Natural killer cell (primary cell): ENCODE measurements around the gene CNP. TPM values are rescaled to one million over a fixed set of nuclear protein-coding genes. Genes with fewer than 3 reads are reported as not detected.
"Not testable (repeated sequence)": the region's sequence is repeated elsewhere in the genome, so short reads cannot be mapped to it uniquely, and the experiment has no call there.

Source experiments
- ATAC-seq, 3 donors: fragments of 150-1000 bp in 2 of 3; fragments of 200-7000 bp in 1 of 3; cut with Tn5 transposase; 1 replicate in 1 of 3; 2 replicates in 2 of 3; pipeline ENCODE4 v1.10.0; 2021; ENCODE audit warnings: mild to moderate bottlenecking in 2 of 3, moderate library complexity in 2 of 3
- DNase-seq, 2 donors: peaks; one replicate each; pipeline versions ENCODE4 v3.0.0 to v3.0.0-alpha.2; 2013 to 2021; ENCODE audit warnings: mixed read lengths in 1 of 2
- H3K27ac ChIP-seq: one replicate; pipeline ENCODE4 v1.5.1; 2013; ENCODE audit warnings: mild to moderate bottlenecking, low read length
- H3K27me3 ChIP-seq: one replicate; pipeline ENCODE4 v1.6.1; 2013; ENCODE audit warnings: low read length; ENCODE audit not compliant: control insufficient read depth, insufficient read depth
- H3K36me3 ChIP-seq: one replicate; pipeline ENCODE4 v1.6.1; 2013; ENCODE audit warnings: low read length; ENCODE audit not compliant: control insufficient read depth, insufficient read depth
- H3K4me1 ChIP-seq: one replicate; pipeline ENCODE4 v1.6.1; 2013; ENCODE audit warnings: low read length; ENCODE audit not compliant: control insufficient read depth, insufficient read depth
- H3K4me3 ChIP-seq: one replicate; pipeline ENCODE4 v1.5.1; 2013; ENCODE audit warnings: low read length
- H3K9me3 ChIP-seq: one replicate; pipeline ENCODE4 v1.6.1; 2013; ENCODE audit warnings: low read length; ENCODE audit not compliant: control insufficient read depth, insufficient read depth
- H3K27ac Mint-ChIP-seq, 2 donors: one replicate each; pipeline ENCODE4 v1.8.0; 2022; ENCODE audit warnings: mild to moderate bottlenecking in 2 of 2, mixed read lengths in 2 of 2, moderate library complexity in 1 of 2
- H3K27me3 Mint-ChIP-seq, 2 donors: one replicate each; pipeline ENCODE4 v1.8.0; 2022; ENCODE audit warnings: low read depth in 2 of 2, mixed read lengths in 2 of 2
- H3K36me3 Mint-ChIP-seq: one replicate; pipeline ENCODE4 v1.8.0; 2022; ENCODE audit warnings: mixed read lengths
- H3K4me1 Mint-ChIP-seq, 2 donors: one replicate each; pipeline ENCODE4 v1.8.0; 2022; ENCODE audit warnings: mixed read lengths in 2 of 2
- H3K4me3 Mint-ChIP-seq: one replicate; pipeline ENCODE4 v1.8.0; 2022; ENCODE audit warnings: mild to moderate bottlenecking, moderate library complexity, mixed read lengths
- H3K9me3 Mint-ChIP-seq, 2 donors: one replicate each; pipeline ENCODE4 v1.8.0; 2022; ENCODE audit warnings: mixed read lengths in 2 of 2
- WGBS: methylation state at CpG from one replicate; pipeline ENCODE4 v1.1.7; 2013; ENCODE audit warnings: missing lambda C conversion rate; ENCODE audit not compliant: insufficient coverage; 5-methylcytosine and 5-hydroxymethylcytosine counted together
- intact Hi-C: fragments of 100-400 bp; cut with micrococcal nuclease; formaldehyde crosslinking; loops from one replicate; pipeline ENCODE4 v1.14.2; 2022
- total RNA-seq, 4 donors: library from RNA; stranded (reverse); fragments of 120-200 nt in 1 of 4; gene quantifications; one replicate each; pipeline versions ENCODE4 v1.2.3 to v1.2.4, GENCODE V29; 2013 to 2022
- TF ChIP-seq, protein P1 (sequence below): fragments of 200-600 bp; IDR thresholded peaks from one replicate; pipeline ENCODE4 v1.8.0; 2022; ENCODE audit warnings: antibody characterized with exemption

CNP gene
- total RNA-seq, 3 donors from 2014 or later (not counting 1 experiment from before 2014, with no cell fraction given): 32.4 to 44.8 (median 38.2) TPM

DNA sequence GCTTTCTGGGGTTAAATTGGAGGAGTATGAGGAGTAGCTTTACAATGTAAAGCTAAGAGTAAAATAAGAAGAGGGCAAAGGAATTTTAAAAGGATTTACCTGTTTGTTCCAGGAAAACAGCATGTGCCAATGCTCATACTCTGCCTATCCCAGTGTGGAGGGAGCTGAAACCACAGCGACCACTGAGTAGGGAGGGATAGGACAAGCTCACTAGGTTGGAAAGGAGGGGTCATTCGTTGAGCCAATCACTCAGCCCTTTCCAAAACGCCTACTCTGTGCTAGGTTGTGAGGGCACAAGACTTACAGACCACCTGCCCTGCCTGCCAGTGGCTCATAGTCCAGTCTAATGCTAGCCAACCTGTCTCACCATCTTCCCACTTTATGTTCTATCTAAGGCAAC lies 51.7 kb downstream of the CNP start:
- Mint-ChIP-seq H3K4me3 (peak overlapping the region; percentile 99), H3K36me3 (no peaks in the 10 kb centered on the region), H3K4me1 (peaks cover 73 to 74% of the 10 kb centered on the region in 2 donors), H3K9me3 (peaks cover 0 to 2% of the 10 kb centered on the region in 2 donors), H3K27me3 (no peaks in the 10 kb centered on the region), H3K27ac (peak overlapping the region; percentile 96 to 99)
- Histone ChIP-seq H3K36me3 (peaks cover 9% of the 10 kb centered on the region), H3K27ac (no peak overlapping the region), H3K9me3 (no peaks in the 10 kb centered on the region), H3K4me1 (peaks cover 46% of the 10 kb centered on the region), H3K4me3 (no peak overlapping the region), H3K27me3 (no peaks in the 10 kb centered on the region)
- TF ChIP-seq, protein P1, sequence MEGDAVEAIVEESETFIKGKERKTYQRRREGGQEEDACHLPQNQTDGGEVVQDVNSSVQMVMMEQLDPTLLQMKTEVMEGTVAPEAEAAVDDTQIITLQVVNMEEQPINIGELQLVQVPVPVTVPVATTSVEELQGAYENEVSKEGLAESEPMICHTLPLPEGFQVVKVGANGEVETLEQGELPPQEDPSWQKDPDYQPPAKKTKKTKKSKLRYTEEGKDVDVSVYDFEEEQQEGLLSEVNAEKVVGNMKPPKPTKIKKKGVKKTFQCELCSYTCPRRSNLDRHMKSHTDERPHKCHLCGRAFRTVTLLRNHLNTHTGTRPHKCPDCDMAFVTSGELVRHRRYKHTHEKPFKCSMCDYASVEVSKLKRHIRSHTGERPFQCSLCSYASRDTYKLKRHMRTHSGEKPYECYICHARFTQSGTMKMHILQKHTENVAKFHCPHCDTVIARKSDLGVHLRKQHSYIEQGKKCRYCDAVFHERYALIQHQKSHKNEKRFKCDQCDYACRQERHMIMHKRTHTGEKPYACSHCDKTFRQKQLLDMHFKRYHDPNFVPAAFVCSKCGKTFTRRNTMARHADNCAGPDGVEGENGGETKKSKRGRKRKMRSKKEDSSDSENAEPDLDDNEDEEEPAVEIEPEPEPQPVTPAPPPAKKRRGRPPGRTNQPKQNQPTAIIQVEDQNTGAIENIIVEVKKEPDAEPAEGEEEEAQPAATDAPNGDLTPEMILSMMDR: no peak
- ATAC-seq (no peak), DNase-seq (no peak)
- intact Hi-C loops: no loop called here
- 82% methylated on average over 3 of the region's 3 CpGs for WGBS

DNA sequence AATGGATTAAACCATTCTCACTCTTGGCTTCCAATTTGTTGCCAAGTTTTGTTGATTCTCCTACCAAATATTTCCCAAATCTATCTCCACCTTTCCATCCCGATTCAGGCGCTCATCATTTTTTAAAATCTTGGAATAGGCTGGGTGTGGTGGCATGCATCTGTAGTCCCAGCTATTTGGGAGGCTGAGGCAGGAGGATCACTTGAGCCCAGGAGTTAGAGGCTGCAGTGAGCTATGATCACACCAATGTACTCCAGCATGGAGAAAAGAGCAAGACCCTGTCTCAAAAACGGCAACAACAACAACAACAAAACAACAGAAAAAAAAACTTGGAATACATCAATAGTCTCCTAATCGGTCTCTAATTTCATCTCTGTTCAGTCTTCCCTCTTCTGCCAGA lies 52.4 kb downstream of the CNP start:
- H3K4me1 Mint-ChIP-seq: peaks cover 69 to 70% of the 10 kb centered on the region in 2 donors
- intact Hi-C loops: no loop called here

DNA sequence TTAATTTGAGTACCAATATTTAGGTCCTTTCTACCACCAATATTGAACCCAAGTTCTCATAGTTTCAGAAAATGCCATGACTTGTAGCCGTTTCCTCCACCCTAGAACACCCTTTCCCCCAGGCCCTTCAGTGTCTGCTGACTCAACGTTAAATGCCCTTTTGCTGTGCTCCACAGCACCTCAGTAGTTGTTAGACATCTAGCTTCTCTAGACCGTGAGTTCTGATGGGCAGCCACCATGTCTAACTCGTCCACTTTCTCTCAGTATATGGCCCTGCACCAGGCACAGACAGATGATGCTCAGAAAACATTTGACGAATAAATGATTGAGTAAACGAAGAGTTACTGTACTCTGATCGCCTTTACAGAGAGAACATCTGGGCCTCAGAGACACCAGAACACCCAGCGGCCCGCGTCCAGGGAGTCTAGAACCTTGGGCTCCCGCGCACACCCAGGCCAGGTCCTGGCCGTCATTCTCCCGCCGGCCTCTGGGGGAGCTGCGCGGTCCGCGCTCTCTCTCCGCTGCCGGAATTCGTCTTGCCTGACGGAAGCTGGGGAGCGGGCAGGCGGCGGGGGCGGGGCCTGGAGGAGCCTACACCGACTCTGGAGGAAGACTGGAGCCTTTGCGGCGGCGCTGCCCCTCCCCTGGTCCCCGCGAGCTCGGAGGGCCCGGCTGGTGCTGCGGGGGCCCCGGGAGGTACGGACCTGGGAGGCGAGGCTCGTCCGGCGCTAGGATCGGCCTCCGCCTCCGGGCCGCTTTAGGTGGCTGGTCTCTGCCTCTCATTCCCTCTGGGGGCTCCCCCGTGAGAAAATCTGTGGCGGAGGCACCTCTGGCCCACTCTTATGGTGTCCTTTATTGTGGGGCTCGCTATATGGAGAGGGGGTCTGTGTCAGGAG lies 53.2 kb downstream of the CNP start, which contains the start of gene NKIRAS2:
Gene NKIRAS2, plus strand, starts transcription at position 582 of the 896 bp plus-strand sequence. CDS start 1,488 bp downstream, outside the sequence.
- DNase-seq (peak; percentile 84 to 94), ATAC-seq (peak; percentile 75 to 91 (median 79))
- Histone ChIP-seq H3K27ac (peak within 1 kb of the TSS; percentile 65), H3K4me1 (peaks cover 59% of the 10 kb centered on the region), H3K36me3 (peaks cover 18% of the 10 kb centered on the region), H3K27me3 (no peaks in the 10 kb centered on the region), H3K4me3 (peak within 1 kb of the TSS; percentile 83), H3K9me3 (no peaks in the 10 kb centered on the region)
- Mint-ChIP-seq H3K4me3 (peak within 1 kb of the TSS; percentile 99), H3K9me3 (peaks cover 0 to 2% of the 10 kb centered on the region in 2 donors), H3K27ac (peak within 1 kb of the TSS; percentile 96 to 99), H3K4me1 (peaks cover 70 to 72% of the 10 kb centered on the region in 2 donors), H3K27me3 (no peaks in the 10 kb centered on the region), H3K36me3 (no peaks in the 10 kb centered on the region)
- intact Hi-C loops: no loop called here
- TF ChIP-seq, protein P1: peak; percentile 92
- 8% methylated on average over 49 of the region's 49 CpGs for WGBS

More for the DNA sequence above, 52.4 kb downstream of the CNP start:
- H3K9me3 Mint-ChIP-seq: peaks cover 0 to 2% of the 10 kb centered on the region in 2 donors
- TF ChIP-seq, protein P1: no peak
- WGBS: 92% methylated on average over 4 of the region's 4 CpGs
- Histone ChIP-seq H3K27ac (no peak overlapping the region), H3K4me1 (peaks cover 52% of the 10 kb centered on the region), H3K9me3 (no peaks in the 10 kb centered on the region), H3K4me3 (no peak overlapping the region), H3K27me3 (no peaks in the 10 kb centered on the region), H3K36me3 (peaks cover 15% of the 10 kb centered on the region)
- H3K36me3 Mint-ChIP-seq: no peaks in the 10 kb centered on the region
- ATAC-seq: no peak
- H3K27ac Mint-ChIP-seq: peak overlapping the region; percentile 96 to 99
- DNase-seq: no peak
- H3K4me3 Mint-ChIP-seq: peak overlapping the region; percentile 99
- no peaks in the 10 kb centered on the region for H3K27me3 Mint-ChIP-seq

DNA sequence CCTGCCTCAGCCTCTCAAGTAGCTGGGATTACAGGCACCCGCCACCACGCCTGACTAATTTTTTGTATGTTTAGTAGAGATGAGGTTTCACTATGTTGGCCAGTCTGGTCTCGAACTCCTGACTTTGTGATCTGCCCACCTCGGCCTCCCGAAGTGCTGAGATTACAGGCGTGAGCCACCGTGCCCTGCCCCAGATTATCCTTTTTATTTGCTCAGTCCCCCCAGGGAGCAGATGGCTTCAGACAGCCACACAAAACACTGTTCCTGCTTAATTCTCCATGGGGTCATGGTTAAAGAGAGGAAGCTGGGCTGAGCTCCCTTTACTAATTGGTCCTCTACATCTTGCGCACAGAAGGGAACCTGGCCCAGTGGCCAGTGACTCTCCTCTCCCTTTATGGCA lies 54.2 kb downstream of the CNP start:
- H3K27ac Mint-ChIP-seq: peak overlapping the region; percentile 82 to 99
- H3K9me3 ChIP-seq, DNase-seq, H3K36me3 Mint-ChIP-seq, ATAC-seq, intact Hi-C loops, H3K4me3 ChIP-seq, H3K27me3 ChIP-seq, H3K27ac ChIP-seq, H3K27me3 Mint-ChIP-seq, H3K9me3 Mint-ChIP-seq: not testable (repeated sequence)
- H3K4me1 Mint-ChIP-seq: peaks cover 65 to 67% of the 10 kb centered on the region in 2 donors
- Histone ChIP-seq H3K36me3 (peaks cover 18% of the 10 kb centered on the region), H3K4me1 (peaks cover 55% of the 10 kb centered on the region)
- peak overlapping the region; percentile 99 for H3K4me3 Mint-ChIP-seq
- 86% methylated on average over 8 of the region's 8 CpGs for WGBS
